GM12878 (cell line): ENCODE measurements around the gene IRF2.

Experiments used
- CTCF ChIP-seq, 3 experiments: IDR thresholded peaks in 2 of 3; conservative IDR thresholded peaks in 1 of 3; 2 replicates each; pipeline ENCODE4 v1.5.1; 2011; ENCODE audit warnings: low read depth in 3 of 3, low read length in 3 of 3, mild to moderate bottlenecking in 3 of 3, control low read depth in 2 of 3, moderate library complexity in 2 of 3, inconsistent platforms in 1 of 3, mixed read lengths in 1 of 3; ENCODE audit not compliant: control insufficient read depth in 2 of 3, insufficient read depth in 1 of 3; ENCODE audit errors: extremely low read depth in 1 of 3
- EP300 ChIP-seq, 2 experiments: fragments of 150-350 bp in 1 of 2; IDR thresholded peaks; 2 replicates each; pipeline ENCODE4 v1.6.1; 2011 to 2012; ENCODE audit warnings: low read depth in 2 of 2, low read length in 2 of 2, borderline replicate concordance in 1 of 2, improper control_type of control experiment in 1 of 2, inconsistent platforms in 1 of 2; ENCODE audit not compliant: control insufficient read depth in 1 of 2
- NFYB ChIP-seq: IDR thresholded peaks from 2 replicates; pipeline ENCODE4 v1.6.1; 2011; ENCODE audit warnings: low read depth, mild to moderate bottlenecking, low read length, improper control_type of control experiment, moderate library complexity; ENCODE audit not compliant: insufficient read depth
- NR2C2 ChIP-seq: IDR thresholded peaks from 2 replicates; pipeline ENCODE4 v1.6.1; 2011; ENCODE audit warnings: borderline replicate concordance, low read depth; ENCODE audit not compliant: control insufficient read depth, insufficient read length
- POLR2A ChIP-seq: IDR thresholded peaks from 2 replicates; pipeline ENCODE4 v1.6.1; 2011; ENCODE audit warnings: low read depth, mild to moderate bottlenecking, low read length
- TCF3 ChIP-seq: IDR thresholded peaks from 2 replicates; pipeline ENCODE4 v1.6.1; 2012; ENCODE audit warnings: low read depth, mild to moderate bottlenecking, low read length, borderline replicate concordance; ENCODE audit not compliant: insufficient read depth
- ZBTB11 ChIP-seq: fragments of 450-650 bp; formaldehyde crosslinking; IDR thresholded peaks from 2 replicates; pipeline ENCODE4 v1.5.0; 2022; ENCODE audit warnings: mild to moderate bottlenecking, missing genetic modification characterization
- ZBTB33 ChIP-seq: fragments of 450-650 bp; IDR thresholded peaks from 2 replicates; pipeline ENCODE4 v1.6.1; 2017; ENCODE audit warnings: mild to moderate bottlenecking

GRCh38 chr4:184475096-184475461 lies 729 bp upstream of the IRF2 start:
- peak; percentile 70 for TF ChIP-seq POLR2A
- no peak for TF ChIP-seq ZBTB33
- TF ChIP-seq EP300 (IDR thresholded peaks at IDR 0.05; ENCODE audit: borderline replicate concordance in 1 of 2, control insufficient read depth in 1 of 2, low read depth in 2 of 2, low read length in 2 of 2): no peak
- peak; percentile 80 for TF ChIP-seq TCF3
- no peak for TF ChIP-seq CTCF (IDR thresholded peaks at IDR 0.05 in 2 of 3, conservative IDR thresholded peaks at IDR 0.05 in 1 of 3; ENCODE audit: control insufficient read depth in 2 of 3, extremely low read depth in 1 of 3, insufficient read depth in 1 of 3, low read depth in 3 of 3, low read length in 3 of 3)
- TF ChIP-seq NR2C2: no peak
- TF ChIP-seq NFYB: no peak
- no peak for TF ChIP-seq ZBTB11 (CRISPR knock-in tag)
